GM19193 (cell line): Measurements from ENCODE around the gene FOXRED2.

Experiments used
- POLR2A ChIP-seq: IDR thresholded peaks from 4 replicates; pipeline ENCODE4 v1.6.1; 2011; ENCODE audit not compliant: insufficient read depth, insufficient read length; ENCODE audit errors: extremely low read depth

FOXRED2 gene

GRCh38 chr22:36491155-36491554 is 15.7 kb downstream of the FOXRED2 start:
- TF ChIP-seq POLR2A, result no peak

DNA sequence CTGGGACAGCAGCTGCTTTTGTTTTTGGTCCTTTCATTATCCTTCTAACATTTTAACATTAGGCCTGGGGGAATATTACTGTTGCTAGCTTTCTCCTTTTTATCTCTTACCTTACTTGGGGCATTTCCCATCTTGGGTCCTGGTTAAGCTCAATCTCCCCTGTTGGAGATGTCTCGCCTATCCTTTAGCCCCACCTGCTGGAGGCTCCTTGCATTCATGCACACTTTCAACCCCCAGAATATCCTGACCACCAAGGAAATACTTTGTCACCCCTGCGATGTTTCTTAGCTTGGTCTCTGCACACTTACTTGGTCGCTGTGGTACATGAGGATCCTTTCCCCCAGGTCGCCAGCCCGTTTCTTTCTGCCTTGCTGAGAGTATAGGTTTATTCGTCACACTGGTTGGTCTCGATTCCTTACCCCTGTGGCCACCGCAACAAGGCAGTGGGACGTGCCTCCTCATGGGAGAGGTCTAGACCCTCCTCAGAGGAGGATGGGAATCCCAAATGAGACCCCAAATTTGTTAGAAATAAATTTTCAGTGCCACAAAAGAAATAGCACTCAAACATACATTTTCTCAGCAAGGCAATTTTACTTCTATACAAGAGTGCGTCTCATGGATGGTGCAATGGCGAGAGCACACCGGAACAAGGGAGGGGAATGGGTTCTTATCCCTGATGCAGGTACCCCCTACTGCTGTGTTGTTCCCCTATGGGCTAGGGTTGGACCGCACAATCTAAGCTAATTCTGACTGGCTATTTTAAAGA is 20.0 kb downstream of the FOXRED2 start:
- no peak for TF ChIP-seq POLR2A

DNA sequence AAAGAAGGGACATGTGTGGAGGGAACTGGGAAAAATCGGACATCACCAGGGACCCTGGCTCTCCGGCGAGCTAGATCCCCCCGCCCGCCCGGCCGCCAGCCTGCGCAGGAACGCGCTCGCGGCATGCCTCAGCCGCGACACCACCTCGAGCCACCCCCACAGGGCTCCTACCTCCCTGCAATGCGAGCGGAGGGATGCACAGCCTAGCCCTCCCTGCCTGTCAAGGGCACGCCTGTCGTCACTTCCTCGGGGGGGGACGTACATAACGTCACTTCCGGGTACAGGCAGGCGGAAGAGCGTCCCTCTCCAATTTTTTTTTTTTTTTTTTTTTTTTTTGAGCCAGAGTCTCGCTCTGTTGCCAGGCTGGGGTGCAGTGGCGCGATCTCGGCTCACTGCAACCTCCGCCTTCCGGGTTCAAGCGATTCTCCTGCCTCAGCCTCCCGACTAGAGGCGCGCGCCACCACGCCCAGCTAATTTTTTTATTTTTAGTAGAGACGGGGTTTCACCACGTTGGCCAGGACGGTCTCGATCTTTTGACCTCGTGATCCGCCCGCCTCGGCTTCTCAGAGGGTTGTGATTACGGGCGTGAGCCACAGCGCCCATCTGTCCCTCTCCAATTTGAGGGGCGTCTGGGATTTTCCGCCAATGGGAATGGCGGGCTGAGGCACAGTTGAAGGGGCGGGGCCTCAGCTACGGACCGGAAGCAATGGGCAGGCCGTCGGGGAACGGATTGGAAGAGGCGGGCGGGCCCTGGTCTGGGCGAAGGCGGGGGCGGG is 25.3 kb downstream of the FOXRED2 start, which contains the start of gene TXN2:
Gene TXN2 (minus strand): TSS at position 248 of the 776 bp plus-strand sequence. CDS start 803 bp downstream, outside the sequence.
- peak; percentile 96 for TF ChIP-seq POLR2A

GRCh38 chr22:36480941-36481392 is 25.9 kb downstream of the FOXRED2 start:
- TF ChIP-seq POLR2A, result no peak

GRCh38 chr22:36478966-36479365 is 27.9 kb downstream of the FOXRED2 start:
- no peak for TF ChIP-seq POLR2A

DNA sequence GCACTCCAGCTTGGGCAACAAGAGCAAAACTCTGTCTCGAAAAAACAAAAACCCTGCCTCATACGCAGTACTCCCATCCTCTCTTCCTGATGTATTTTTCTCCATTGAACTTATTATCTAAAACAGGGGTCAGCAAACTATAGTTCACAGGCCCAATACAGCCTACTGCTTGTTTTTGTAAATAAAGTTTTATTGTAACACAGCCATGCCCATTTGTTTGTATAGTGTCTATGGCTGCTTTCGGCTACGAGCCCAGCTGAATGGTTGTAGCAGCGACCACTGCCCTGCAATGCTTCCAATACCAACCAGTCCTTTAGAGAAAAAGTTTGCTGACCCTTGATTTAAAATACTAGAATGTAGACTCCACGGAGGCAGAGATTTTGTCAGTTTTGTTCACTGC is 31.5 kb downstream of the FOXRED2 start:
- TF ChIP-seq POLR2A, result no peak

DNA sequence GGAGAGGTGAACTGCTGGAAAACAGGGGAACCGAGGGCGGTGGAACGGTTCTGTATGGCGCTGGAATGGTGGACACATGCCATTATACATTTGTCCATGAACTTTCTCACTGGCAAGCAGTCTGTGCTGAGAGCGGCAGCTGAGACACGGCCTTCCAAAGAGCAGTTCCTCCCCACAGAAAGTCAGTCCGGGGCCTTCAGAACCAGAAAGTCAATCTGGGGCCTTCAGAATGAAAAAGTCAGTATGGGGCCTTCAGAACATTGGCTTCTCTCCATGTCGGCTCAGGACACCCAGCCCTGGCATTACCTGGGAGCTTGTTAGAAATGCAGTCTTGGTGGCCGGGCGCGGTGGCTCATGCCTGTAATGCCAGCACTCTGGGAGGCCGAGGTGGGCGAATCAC is 34.2 kb downstream of the FOXRED2 start:
- no peak for TF ChIP-seq POLR2A

DNA sequence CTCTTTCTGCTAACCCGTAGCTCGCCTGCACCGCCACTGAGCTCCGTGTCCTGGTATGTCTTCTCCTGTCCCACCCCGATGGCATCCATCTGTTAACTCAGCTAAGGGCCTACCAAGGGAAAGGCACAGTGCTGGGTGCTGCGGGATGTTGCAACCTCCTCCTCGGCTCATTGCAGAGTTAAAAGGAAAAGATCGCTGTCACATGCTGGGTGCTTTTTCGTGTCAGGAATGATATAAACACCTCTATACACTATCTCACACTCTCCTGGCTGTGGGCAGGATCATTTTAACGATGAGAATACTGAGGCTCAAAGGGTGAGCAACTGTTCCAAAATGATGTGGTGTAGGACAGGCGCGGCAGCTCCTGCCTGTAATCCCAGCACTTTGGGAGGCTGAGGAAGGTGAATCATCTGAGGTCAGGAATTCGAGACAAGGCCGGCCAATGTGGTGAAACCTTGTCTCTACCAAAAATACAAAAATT is 35.5 kb downstream of the FOXRED2 start:
- no peak for TF ChIP-seq POLR2A

- no peak for TF ChIP-seq POLR2A
Observed at GRCh38 chr22:36470994-36471331, 35.9 kb downstream of the FOXRED2 start.

DNA sequence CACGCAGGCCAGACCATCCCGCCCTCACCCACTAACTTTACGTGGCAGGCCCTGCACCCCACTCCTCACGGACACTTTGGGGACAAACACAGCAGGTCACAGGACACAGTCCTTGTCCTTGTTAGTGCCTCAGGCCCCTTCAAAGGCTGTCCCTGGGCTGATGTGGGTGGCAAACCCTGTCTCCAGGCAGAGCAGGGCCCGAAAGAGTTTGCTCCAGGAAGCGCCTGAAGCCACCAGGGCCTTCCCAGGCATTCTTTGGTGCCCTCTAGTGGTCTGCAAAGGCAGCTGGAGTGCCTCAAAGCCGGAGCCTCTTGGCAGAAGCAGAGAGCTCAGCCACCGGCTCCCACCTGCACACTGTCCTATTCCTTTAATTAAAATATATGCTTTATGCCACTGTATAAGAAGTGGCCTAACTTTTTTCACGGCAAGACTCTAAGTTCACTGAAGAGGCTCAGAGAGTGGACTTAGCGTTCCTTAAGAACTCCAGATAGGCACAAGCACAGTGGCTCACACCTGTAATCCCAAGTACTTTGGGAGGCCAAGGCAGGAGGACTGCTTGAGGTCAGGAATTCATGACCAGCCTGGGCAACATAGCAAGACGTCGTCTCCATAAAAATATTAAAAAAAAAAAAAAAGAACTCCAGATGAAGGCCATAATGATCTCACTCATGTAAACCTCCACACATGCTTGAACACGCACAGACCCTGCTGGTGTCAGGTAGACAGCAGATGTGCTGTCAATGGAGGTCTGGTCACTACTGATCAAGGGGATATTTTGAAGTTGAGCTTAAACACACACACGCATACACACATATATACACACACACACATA is 36.5 kb downstream of the FOXRED2 start:
- no peak for TF ChIP-seq POLR2A

- no peak for TF ChIP-seq POLR2A
Observed at GRCh38 chr22:36469094-36469710, 37.6 kb downstream of the FOXRED2 start.

DNA sequence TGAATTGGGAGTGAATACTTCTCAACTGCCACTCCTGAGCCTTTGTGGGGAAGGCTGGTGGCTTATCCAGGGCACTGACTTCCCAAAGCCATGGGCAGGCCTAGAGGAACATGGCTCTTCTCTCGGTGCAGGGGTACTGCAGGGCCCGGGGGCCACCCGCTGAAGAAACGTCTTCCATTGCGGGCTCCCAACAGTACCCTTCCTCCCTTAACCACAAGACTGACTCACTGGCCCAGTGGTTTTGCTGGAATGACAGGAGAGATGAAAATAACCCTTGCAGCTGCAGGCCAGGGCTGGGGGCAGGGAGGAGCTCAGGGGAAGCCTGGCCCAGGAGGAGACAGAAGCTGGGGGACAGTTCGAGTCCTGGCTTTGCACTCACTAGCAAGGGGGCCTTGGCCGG is 38.9 kb downstream of the FOXRED2 start:
- TF ChIP-seq POLR2A, result no peak

DNA sequence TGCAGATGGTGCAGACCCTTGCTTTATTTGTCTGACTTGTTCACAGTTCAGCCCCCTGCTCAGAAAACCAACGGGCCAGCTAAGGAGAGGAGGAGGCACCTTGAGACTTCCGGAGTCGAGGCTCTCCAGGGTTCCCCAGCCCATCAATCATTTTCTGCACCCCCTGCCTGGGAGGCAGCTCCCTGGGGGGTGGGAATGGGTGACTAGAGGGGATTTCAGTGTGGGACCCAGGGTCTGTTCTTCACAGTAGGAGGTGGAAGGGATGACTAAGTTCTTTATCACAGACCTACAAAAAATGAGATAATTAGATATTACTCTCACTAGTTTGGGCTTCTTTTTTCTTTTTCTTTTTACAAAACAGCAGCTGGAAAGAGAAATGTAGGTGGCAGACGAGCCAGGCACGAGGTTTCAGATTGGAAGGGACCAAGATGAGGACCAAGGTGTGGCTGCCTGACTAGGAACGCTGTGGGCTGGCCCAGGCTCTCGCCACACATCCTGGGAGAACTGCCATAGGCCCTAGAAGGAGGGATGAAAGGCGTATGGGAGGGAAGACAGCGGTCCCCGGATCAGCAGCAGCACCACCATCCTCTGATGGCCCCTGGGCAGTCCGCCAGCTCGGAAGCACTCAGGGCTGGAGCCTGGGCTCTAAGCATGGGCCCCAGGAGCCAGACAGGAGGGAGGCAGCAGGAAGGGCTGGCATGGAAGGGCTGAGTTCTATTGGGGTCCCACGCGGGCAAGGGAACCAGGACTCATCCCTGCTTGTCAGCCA is 39.6 kb downstream of the FOXRED2 start:
- TF ChIP-seq POLR2A, result no peak

DNA sequence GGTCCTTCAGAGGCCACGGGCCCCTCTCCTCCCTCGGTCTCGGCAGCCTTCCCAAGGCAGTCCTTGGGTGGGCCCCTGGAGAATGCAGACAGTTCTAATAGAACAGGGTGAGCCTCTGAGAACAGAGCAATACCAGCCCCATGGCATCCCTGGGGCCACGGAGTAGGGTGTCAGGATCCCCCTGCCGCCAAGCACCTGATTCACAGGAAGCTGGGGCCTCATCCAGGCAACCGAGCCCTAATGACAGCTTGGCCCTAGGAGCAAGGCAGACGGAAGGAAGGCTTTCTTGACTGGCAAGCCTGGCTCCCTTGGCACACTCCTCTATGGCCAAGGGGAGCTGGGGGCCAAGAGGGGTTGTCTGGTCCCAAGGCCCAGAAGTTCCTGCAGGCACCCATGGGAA is 40.6 kb downstream of the FOXRED2 start:
- TF ChIP-seq POLR2A, result no peak
